GM23338 (cell line): Measurements from ENCODE around the gene AFAP1L2. TPM values are rescaled to one million over a fixed set of nuclear protein-coding genes. Genes with fewer than 3 reads are reported as not detected.

Source experiments
- ATAC-seq: fragments of 200-7000 bp; cut with Tn5 transposase; 3 replicates; pipeline ENCODE4 v1.9.1; 2020
- DNase-seq: peaks from one replicate; pipeline ENCODE4 v3.0.0-alpha.2; 2015; ENCODE audit warnings: low spot score
- H2AFZ ChIP-seq: fragments of 200-600 bp; sonication (generic); 2 replicates; pipeline ENCODE4 v1.8.0; 2016; ENCODE audit warnings: antibody characterized with exemption, mild to moderate bottlenecking, moderate library complexity
- H3F3A ChIP-seq: fragments of 200-600 bp; sonication (generic); replicated peaks from 2 replicates; pipeline ENCODE4 v1.8.0; 2017; ENCODE audit warnings: antibody characterized with exemption, mixed run types, low read depth
- H3K27ac ChIP-seq: fragments of 200-600 bp; sonication (generic); 2 replicates; pipeline ENCODE4 v1.6.1; 2016; ENCODE audit warnings: low read depth
- H3K27me3 ChIP-seq: fragments of 200-600 bp; sonication (generic); 2 replicates; pipeline ENCODE4 v1.8.0; 2016; ENCODE audit warnings: mild to moderate bottlenecking, mixed run types, moderate library complexity; ENCODE audit not compliant: insufficient read depth
- H3K36me3 ChIP-seq: fragments of 200-600 bp; sonication (generic); 2 replicates; pipeline ENCODE4 v1.8.0; 2016; ENCODE audit warnings: mild to moderate bottlenecking; ENCODE audit not compliant: insufficient read depth
- H3K4me1 ChIP-seq: fragments of 200-600 bp; sonication (generic); 2 replicates; pipeline ENCODE4 v1.8.0; 2016; ENCODE audit warnings: mild to moderate bottlenecking, moderate library complexity; ENCODE audit not compliant: insufficient read depth
- H3K4me2 ChIP-seq: fragments of 200-600 bp; sonication (generic); 2 replicates; pipeline ENCODE4 v1.7.1; 2017; ENCODE audit warnings: mixed run types
- H3K4me3 ChIP-seq: fragments of 200-600 bp; sonication (generic); 2 replicates; pipeline ENCODE4 v1.6.1; 2016; ENCODE audit warnings: mixed run types
- H3K79me2 ChIP-seq: fragments of 200-600 bp; sonication (generic); replicated peaks from 2 replicates; pipeline ENCODE4 v1.8.0; 2017; ENCODE audit warnings: mild to moderate bottlenecking; ENCODE audit not compliant: insufficient read depth
- H3K9me2 ChIP-seq: fragments of 200-600 bp; sonication (generic); 2 replicates; pipeline ENCODE4 v1.8.0; 2017; ENCODE audit not compliant: insufficient read depth
- H4K20me1 ChIP-seq: fragments of 200-600 bp; sonication (generic); replicated peaks from 2 replicates; pipeline ENCODE4 v1.8.0; 2017; ENCODE audit warnings: mild to moderate bottlenecking; ENCODE audit not compliant: insufficient read depth
- H3K27ac Mint-ChIP-seq: 2 replicates; pipeline ENCODE4 v1.8.0; 2020; ENCODE audit warnings: inconsistent platforms, mild to moderate bottlenecking, moderate library complexity, mixed read lengths
- H3K27me3 Mint-ChIP-seq: 3 replicates; pipeline ENCODE4 v1.8.0; 2022; ENCODE audit warnings: low read depth, mild to moderate bottlenecking, moderate library complexity, mixed read lengths, inconsistent platforms; ENCODE audit not compliant: insufficient read depth, poor library complexity
- H3K36me3 Mint-ChIP-seq: 3 replicates; pipeline ENCODE4 v1.8.0; 2021; ENCODE audit warnings: low read depth, mild to moderate bottlenecking, inconsistent platforms, moderate library complexity, mixed read lengths
- H3K4me1 Mint-ChIP-seq: 3 replicates; pipeline ENCODE4 v1.8.0; 2020; ENCODE audit warnings: mild to moderate bottlenecking, inconsistent platforms, mixed read lengths
- H3K4me3 Mint-ChIP-seq: 3 replicates; pipeline ENCODE4 v1.8.0; 2021; ENCODE audit warnings: moderate library complexity, mild to moderate bottlenecking, inconsistent platforms, mixed read lengths
- H3K9me3 Mint-ChIP-seq: 3 replicates; pipeline ENCODE4 v1.8.0; 2020; ENCODE audit warnings: moderate library complexity, mild to moderate bottlenecking, inconsistent platforms, mixed read lengths
- CREB1 ChIP-seq: fragments of 250-450 bp; sonication (Bioruptor Pico); IDR thresholded peaks from 2 replicates; pipeline ENCODE4 v1.5.0; 2020; ENCODE audit warnings: low read depth, mild to moderate bottlenecking, moderate library complexity
- CTCF ChIP-seq, 2 experiments: fragments of 200-600 bp in 1 of 2; sonication (generic) in 1 of 2; conservative IDR thresholded peaks; 2 replicates each; pipeline versions ENCODE4 v1.5.1 to v1.6.1; 2016 to 2017; ENCODE audit warnings: antibody characterized with exemption in 2 of 2, low read depth in 2 of 2, mild to moderate bottlenecking in 2 of 2, moderate library complexity in 1 of 2
- ETS1 ChIP-seq: IDR thresholded peaks from 2 replicates; pipeline ENCODE4 v1.6.1; 2016; ENCODE audit warnings: antibody characterized with exemption
- EZH2 ChIP-seq: fragments of 200-600 bp; sonication (generic); IDR thresholded peaks from one replicate; pipeline ENCODE4 v1.8.0; 2017; ENCODE audit warnings: antibody characterized with exemption, mild to moderate bottlenecking, low read depth; ENCODE audit not compliant: unreplicated experiment
- EZH2phosphoT487 ChIP-seq: fragments of 200-600 bp; sonication (generic); IDR thresholded peaks from one replicate; pipeline ENCODE4 v1.8.1; 2018; ENCODE audit warnings: antibody characterized with exemption; ENCODE audit not compliant: unreplicated experiment
- JUNB ChIP-seq: IDR thresholded peaks from one replicate; pipeline ENCODE4 v1.6.1; 2016; ENCODE audit warnings: antibody characterized with exemption; ENCODE audit not compliant: unreplicated experiment
- NANOG ChIP-seq: IDR thresholded peaks from 2 replicates; pipeline ENCODE4 v1.6.1; 2016; ENCODE audit warnings: antibody characterized with exemption, borderline replicate concordance
- POLR2AphosphoS5 ChIP-seq: IDR thresholded peaks from 2 replicates; pipeline ENCODE4 v1.6.1; 2016; ENCODE audit warnings: antibody characterized with exemption, low read depth
- STAT1 ChIP-seq: IDR thresholded peaks from one replicate; pipeline ENCODE4 v1.6.1; 2016; ENCODE audit warnings: antibody characterized with exemption; ENCODE audit not compliant: unreplicated experiment
- ZNF114 ChIP-seq: fragments of 250-450 bp; sonication (Bioruptor Pico); IDR thresholded peaks from 2 replicates; pipeline ENCODE4 v1.5.0; 2020; ENCODE audit warnings: mild to moderate bottlenecking, moderate library complexity
- ZNF331 ChIP-seq: fragments of 250-450 bp; sonication (Bioruptor Pico); IDR thresholded peaks from 2 replicates; pipeline ENCODE4 v1.5.0; 2020; ENCODE audit warnings: low read depth, mild to moderate bottlenecking, moderate library complexity
- polyA plus RNA-seq: library from polyadenylated mRNA; unstranded; fragments of >200 nt; fragmentation: Nextera tagmentation; extraction: Ambion mirVana; gene quantifications from 2 replicates; pipeline ENCODE4 v1.2.1, GENCODE V29; 2016
- total RNA-seq: library from RNA; depleted of rRNA; stranded (reverse); fragments of >200 nt; shearing (Covaris generic); gene quantifications from 2 replicates; pipeline ENCODE4 v1.2.3, GENCODE V29; 2014
- TF ChIP-seq, protein P1 (sequence below): IDR thresholded peaks from one replicate; pipeline ENCODE4 v1.6.1; 2018; ENCODE audit warnings: antibody characterized with exemption; ENCODE audit not compliant: unreplicated experiment
- TF ChIP-seq, protein P2 (sequence below): fragments of 250-450 bp; sonication (Bioruptor Pico); IDR thresholded peaks from 2 replicates; pipeline ENCODE4 v1.5.0; 2020; ENCODE audit warnings: mild to moderate bottlenecking, moderate library complexity

The AFAP1L2 gene
- total and polyA plus RNA-seq, 2 experiments from 2014 or later = 2.3 to 6.5 TPM

- Mint-ChIP-seq H3K4me1 (no peaks in the 10 kb centered on the region), H3K27me3 (peaks cover 4% of the 10 kb centered on the region), H3K9me3 (no peaks in the 10 kb centered on the region), H3K36me3 (no peaks in the 10 kb centered on the region), H3K27ac (no peak overlapping the region), H3K4me3 (no peak overlapping the region)
- Histone ChIP-seq H3K4me2 (no peak overlapping the region), H3K36me3 (no peaks in the 10 kb centered on the region), H4K20me1 (no peaks in the 10 kb centered on the region), H3K79me2 (no peaks in the 10 kb centered on the region), H3K4me1 (no peaks in the 10 kb centered on the region), H3K9me2 (no peaks in the 10 kb centered on the region), H2AFZ (no peak overlapping the region), H3K27ac (no peak overlapping the region), H3K27me3 (no peaks in the 10 kb centered on the region), H3F3A (no peaks in the 10 kb centered on the region), H3K4me3 (no peak overlapping the region)
- no peak for TF ChIP-seq ZNF114 (CRISPR knock-in tag)
- TF ChIP-seq EZH2phosphoT487 = no peak
- TF ChIP-seq JUNB = no peak
- TF ChIP-seq, protein P1, sequence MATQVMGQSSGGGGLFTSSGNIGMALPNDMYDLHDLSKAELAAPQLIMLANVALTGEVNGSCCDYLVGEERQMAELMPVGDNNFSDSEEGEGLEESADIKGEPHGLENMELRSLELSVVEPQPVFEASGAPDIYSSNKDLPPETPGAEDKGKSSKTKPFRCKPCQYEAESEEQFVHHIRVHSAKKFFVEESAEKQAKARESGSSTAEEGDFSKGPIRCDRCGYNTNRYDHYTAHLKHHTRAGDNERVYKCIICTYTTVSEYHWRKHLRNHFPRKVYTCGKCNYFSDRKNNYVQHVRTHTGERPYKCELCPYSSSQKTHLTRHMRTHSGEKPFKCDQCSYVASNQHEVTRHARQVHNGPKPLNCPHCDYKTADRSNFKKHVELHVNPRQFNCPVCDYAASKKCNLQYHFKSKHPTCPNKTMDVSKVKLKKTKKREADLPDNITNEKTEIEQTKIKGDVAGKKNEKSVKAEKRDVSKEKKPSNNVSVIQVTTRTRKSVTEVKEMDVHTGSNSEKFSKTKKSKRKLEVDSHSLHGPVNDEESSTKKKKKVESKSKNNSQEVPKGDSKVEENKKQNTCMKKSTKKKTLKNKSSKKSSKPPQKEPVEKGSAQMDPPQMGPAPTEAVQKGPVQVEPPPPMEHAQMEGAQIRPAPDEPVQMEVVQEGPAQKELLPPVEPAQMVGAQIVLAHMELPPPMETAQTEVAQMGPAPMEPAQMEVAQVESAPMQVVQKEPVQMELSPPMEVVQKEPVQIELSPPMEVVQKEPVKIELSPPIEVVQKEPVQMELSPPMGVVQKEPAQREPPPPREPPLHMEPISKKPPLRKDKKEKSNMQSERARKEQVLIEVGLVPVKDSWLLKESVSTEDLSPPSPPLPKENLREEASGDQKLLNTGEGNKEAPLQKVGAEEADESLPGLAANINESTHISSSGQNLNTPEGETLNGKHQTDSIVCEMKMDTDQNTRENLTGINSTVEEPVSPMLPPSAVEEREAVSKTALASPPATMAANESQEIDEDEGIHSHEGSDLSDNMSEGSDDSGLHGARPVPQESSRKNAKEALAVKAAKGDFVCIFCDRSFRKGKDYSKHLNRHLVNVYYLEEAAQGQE = no peak
- no peak for TF ChIP-seq EZH2
- TF ChIP-seq ZNF331 = no peak
- no peak for TF ChIP-seq CREB1
- TF ChIP-seq, protein P2, sequence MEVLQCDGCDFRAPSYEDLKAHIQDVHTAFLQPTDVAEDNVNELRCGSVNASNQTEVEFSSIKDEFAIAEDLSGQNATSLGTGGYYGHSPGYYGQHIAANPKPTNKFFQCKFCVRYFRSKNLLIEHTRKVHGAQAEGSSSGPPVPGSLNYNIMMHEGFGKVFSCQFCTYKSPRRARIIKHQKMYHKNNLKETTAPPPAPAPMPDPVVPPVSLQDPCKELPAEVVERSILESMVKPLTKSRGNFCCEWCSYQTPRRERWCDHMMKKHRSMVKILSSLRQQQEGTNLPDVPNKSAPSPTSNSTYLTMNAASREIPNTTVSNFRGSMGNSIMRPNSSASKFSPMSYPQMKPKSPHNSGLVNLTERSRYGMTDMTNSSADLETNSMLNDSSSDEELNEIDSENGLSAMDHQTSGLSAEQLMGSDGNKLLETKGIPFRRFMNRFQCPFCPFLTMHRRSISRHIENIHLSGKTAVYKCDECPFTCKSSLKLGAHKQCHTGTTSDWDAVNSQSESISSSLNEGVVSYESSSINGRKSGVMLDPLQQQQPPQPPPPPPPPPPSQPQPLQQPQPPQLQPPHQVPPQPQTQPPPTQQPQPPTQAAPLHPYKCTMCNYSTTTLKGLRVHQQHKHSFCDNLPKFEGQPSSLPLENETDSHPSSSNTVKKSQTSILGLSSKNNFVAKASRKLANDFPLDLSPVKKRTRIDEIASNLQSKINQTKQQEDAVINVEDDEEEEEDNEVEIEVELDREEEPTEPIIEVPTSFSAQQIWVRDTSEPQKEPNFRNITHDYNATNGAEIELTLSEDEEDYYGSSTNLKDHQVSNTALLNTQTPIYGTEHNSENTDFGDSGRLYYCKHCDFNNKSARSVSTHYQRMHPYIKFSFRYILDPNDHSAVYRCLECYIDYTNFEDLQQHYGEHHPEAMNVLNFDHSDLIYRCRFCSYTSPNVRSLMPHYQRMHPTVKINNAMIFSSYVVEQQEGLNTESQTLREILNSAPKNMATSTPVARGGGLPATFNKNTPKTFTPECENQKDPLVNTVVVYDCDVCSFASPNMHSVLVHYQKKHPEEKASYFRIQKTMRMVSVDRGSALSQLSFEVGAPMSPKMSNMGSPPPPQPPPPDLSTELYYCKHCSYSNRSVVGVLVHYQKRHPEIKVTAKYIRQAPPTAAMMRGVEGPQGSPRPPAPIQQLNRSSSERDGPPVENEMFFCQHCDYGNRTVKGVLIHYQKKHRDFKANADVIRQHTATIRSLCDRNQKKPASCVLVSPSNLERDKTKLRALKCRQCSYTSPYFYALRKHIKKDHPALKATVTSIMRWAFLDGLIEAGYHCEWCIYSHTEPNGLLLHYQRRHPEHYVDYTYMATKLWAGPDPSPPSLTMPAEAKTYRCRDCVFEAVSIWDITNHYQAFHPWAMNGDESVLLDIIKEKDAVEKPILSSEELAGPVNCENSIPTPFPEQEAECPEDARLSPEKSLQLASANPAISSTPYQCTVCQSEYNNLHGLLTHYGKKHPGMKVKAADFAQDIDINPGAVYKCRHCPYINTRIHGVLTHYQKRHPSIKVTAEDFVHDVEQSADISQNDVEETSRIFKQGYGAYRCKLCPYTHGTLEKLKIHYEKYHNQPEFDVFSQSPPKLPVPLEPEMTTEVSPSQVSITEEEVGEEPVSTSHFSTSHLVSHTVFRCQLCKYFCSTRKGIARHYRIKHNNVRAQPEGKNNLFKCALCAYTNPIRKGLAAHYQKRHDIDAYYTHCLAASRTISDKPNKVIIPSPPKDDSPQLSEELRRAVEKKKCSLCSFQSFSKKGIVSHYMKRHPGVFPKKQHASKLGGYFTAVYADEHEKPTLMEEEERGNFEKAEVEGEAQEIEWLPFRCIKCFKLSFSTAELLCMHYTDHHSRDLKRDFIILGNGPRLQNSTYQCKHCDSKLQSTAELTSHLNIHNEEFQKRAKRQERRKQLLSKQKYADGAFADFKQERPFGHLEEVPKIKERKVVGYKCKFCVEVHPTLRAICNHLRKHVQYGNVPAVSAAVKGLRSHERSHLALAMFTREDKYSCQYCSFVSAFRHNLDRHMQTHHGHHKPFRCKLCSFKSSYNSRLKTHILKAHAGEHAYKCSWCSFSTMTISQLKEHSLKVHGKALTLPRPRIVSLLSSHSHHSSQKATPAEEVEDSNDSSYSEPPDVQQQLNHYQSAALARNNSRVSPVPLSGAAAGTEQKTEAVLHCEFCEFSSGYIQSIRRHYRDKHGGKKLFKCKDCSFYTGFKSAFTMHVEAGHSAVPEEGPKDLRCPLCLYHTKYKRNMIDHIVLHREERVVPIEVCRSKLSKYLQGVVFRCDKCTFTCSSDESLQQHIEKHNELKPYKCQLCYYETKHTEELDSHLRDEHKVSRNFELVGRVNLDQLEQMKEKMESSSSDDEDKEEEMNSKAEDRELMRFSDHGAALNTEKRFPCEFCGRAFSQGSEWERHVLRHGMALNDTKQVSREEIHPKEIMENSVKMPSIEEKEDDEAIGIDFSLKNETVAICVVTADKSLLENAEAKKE = no peak
- TF ChIP-seq ETS1 = no peak
- TF ChIP-seq STAT1 = no peak
- TF ChIP-seq NANOG = no peak
- no peak for TF ChIP-seq POLR2AphosphoS5
- no peak for TF ChIP-seq CTCF (conservative IDR thresholded peaks at IDR 0.05; ENCODE audit: low read depth in 2 of 2)
- ATAC-seq (no peak), DNase-seq (no peak)
These were observed 125.0 kb downstream of the AFAP1L2 start for GRCh38 chr10:114279289-114279688.
